Keratinocyte (primary cell): ENCODE results near the gene PRPF8. TPM values are rescaled to one million over a fixed set of nuclear protein-coding genes. Genes with fewer than 3 reads are reported as not detected.

Source experiments
- DNase-seq: peaks from one replicate; pipeline ENCODE4 v3.0.0-alpha.2; 2011; ENCODE audit warnings: low read depth, missing footprints, low spot score
- FAIRE-seq: peaks from 2 replicates; lab custom pipeline; 2011; peaks lifted over from hg19 to GRCh38; lab: Jason Lieb, UNC
- H2AFZ ChIP-seq: 2 replicates; pipeline ENCODE4 v1.6.0; 2012; ENCODE audit warnings: low read length, control low read depth, inconsistent platforms; ENCODE audit not compliant: control insufficient read depth
- H3K27ac ChIP-seq: 2 replicates; pipeline ENCODE4 v1.5.1; 2011; ENCODE audit warnings: low read length; ENCODE audit not compliant: control insufficient read depth, insufficient read depth
- H3K27me3 ChIP-seq: 3 replicates; pipeline ENCODE4 v1.6.0; 2011; ENCODE audit warnings: low read length; ENCODE audit not compliant: control insufficient read depth, insufficient read depth; ENCODE audit errors: extremely low read depth
- H3K36me3 ChIP-seq, 2 experiments: 2 replicates in 1 of 2; 3 replicates in 1 of 2; pipeline ENCODE4 v1.5.1; 2011; ENCODE audit warnings: low read length in 2 of 2, mild to moderate bottlenecking in 1 of 2; ENCODE audit not compliant: control insufficient read depth in 2 of 2, insufficient read depth in 2 of 2; ENCODE audit errors: extremely low read depth in 1 of 2
- H3K4me1 ChIP-seq: 3 replicates; pipeline ENCODE4 v1.5.1; 2011; ENCODE audit warnings: low read length; ENCODE audit not compliant: control insufficient read depth, insufficient read depth; ENCODE audit errors: extremely low read depth
- H3K4me2 ChIP-seq: 3 replicates; pipeline ENCODE4 v1.6.0; 2011; ENCODE audit warnings: low read depth, low read length; ENCODE audit not compliant: control insufficient read depth, insufficient read depth; ENCODE audit errors: extremely low read depth
- H3K4me3 ChIP-seq, 3 experiments: fragments of 200-600 bp in 1 of 3; sonication (generic) in 1 of 3; 2 replicates in 2 of 3; 3 replicates in 1 of 3; pipeline ENCODE4 v1.5.1; 2011 to 2016; ENCODE audit warnings: low read length in 3 of 3, mild to moderate bottlenecking in 3 of 3, control low read depth in 2 of 3, inconsistent platforms in 1 of 3, low read depth in 1 of 3, mixed read lengths in 1 of 3, mixed run types in 1 of 3, moderate library complexity in 1 of 3; ENCODE audit not compliant: control insufficient read depth in 2 of 3, insufficient read depth in 2 of 3; ENCODE audit errors: extremely low read depth in 1 of 3
- H3K79me2 ChIP-seq: 2 replicates; pipeline ENCODE4 v1.6.0; 2012; ENCODE audit warnings: low read length; ENCODE audit not compliant: control insufficient read depth, insufficient read depth
- H3K9ac ChIP-seq: 3 replicates; pipeline ENCODE4 v1.6.0; 2011; ENCODE audit warnings: low read length; ENCODE audit not compliant: control insufficient read depth, insufficient read depth; ENCODE audit errors: extremely low read depth
- H3K9me1 ChIP-seq: 3 replicates; pipeline ENCODE4 v1.6.0; 2011; ENCODE audit warnings: low read length; ENCODE audit not compliant: control insufficient read depth, insufficient read depth; ENCODE audit errors: extremely low read depth
- H3K9me3 ChIP-seq: 2 replicates; pipeline ENCODE4 v1.5.1; 2012; ENCODE audit warnings: low read depth, low read length; ENCODE audit not compliant: control insufficient read depth
- H4K20me1 ChIP-seq: 3 replicates; pipeline ENCODE4 v1.6.0; 2011; ENCODE audit warnings: low read length; ENCODE audit not compliant: control insufficient read depth, insufficient read depth; ENCODE audit errors: extremely low read depth
- EZH2 ChIP-seq: IDR thresholded peaks from one replicate; pipeline ENCODE4 v1.6.1; 2012; ENCODE audit warnings: inconsistent platforms, mild to moderate bottlenecking, low read length, moderate library complexity
- dilution Hi-C: fragments of 300-500 bp; cut with MboI; formaldehyde crosslinking; loops from one replicate; pipeline ENCODE4 v1.7.0; 2020; ENCODE audit warnings: low sequenced_read_pairs; ENCODE audit not compliant: extremely low pct_ligation_motif_present
- polyA plus RNA-seq, 5 experiments: library from polyadenylated mRNA; depleted of rRNA in 3 of 5; stranded (reverse) in 3 of 5; stranded (forward) in 1 of 5; unstranded in 1 of 5; fragments of >200 nt; gene quantifications; 1 replicate in 1 of 5; 2 replicates in 3 of 5; 3 replicates in 1 of 5; pipeline versions ENCODE4 v1.2.1 to v1.2.3, GENCODE V29; 2011 to 2012; ENCODE audit warnings: missing spikeins in 2 of 5, low read depth in 1 of 5, low replicate concordance in 1 of 5
- TF ChIP-seq, protein P1 (sequence below), 3 experiments: IDR thresholded peaks in 1 of 3; conservative IDR thresholded peaks in 1 of 3; optimal IDR thresholded peaks in 1 of 3; 2 replicates in 2 of 3; 3 replicates in 1 of 3; pipeline versions ENCODE3 to v1.5.1; 2011; ENCODE audit warnings: low read length in 3 of 3, mild to moderate bottlenecking in 3 of 3, moderate library complexity in 2 of 3, control low read depth in 1 of 3, inconsistent platforms in 1 of 3; ENCODE audit not compliant: insufficient read depth in 2 of 3; ENCODE audit errors: extremely low read depth in 1 of 3

The PRPF8 gene
- polyA plus RNA-seq, 1 donor (not counting 4 experiments of a cell fraction or from before 2014, with no cell fraction given): 97.5 TPM

GRCh38 chr17:1727258-1727789 is 42.7 kb upstream of the PRPF8 start:
- Histone ChIP-seq H2AFZ (no peak overlapping the region), H3K27me3 (no peaks in the 10 kb centered on the region), H3K4me2 (no peak overlapping the region), H3K9me1 (no peaks in the 10 kb centered on the region), H3K9me3 (no peaks in the 10 kb centered on the region), H3K4me3 (no peak overlapping the region), H3K27ac (no peak overlapping the region), H3K4me1 (peaks cover 17% of the 10 kb centered on the region), H3K36me3 (peaks cover 5 to 9% of the 10 kb centered on the region in 2 experiments), H3K9ac (no peak overlapping the region), H3K79me2 (peaks cover 13% of the 10 kb centered on the region), H4K20me1 (no peaks in the 10 kb centered on the region)
- dilution Hi-C loops: no loop called here
- no peak for DNase-seq
- FAIRE-seq: no peak
- TF ChIP-seq, protein P1, sequence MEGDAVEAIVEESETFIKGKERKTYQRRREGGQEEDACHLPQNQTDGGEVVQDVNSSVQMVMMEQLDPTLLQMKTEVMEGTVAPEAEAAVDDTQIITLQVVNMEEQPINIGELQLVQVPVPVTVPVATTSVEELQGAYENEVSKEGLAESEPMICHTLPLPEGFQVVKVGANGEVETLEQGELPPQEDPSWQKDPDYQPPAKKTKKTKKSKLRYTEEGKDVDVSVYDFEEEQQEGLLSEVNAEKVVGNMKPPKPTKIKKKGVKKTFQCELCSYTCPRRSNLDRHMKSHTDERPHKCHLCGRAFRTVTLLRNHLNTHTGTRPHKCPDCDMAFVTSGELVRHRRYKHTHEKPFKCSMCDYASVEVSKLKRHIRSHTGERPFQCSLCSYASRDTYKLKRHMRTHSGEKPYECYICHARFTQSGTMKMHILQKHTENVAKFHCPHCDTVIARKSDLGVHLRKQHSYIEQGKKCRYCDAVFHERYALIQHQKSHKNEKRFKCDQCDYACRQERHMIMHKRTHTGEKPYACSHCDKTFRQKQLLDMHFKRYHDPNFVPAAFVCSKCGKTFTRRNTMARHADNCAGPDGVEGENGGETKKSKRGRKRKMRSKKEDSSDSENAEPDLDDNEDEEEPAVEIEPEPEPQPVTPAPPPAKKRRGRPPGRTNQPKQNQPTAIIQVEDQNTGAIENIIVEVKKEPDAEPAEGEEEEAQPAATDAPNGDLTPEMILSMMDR (optimal IDR thresholded peaks at IDR 0.05 in 1 of 3, IDR thresholded peaks at IDR 0.05 in 1 of 3, conservative IDR thresholded peaks at IDR 0.05 in 1 of 3; ENCODE audit: extremely low read depth in 1 of 3, insufficient read depth in 2 of 3, low read length in 3 of 3): no peak
- no peak for TF ChIP-seq EZH2

DNA sequence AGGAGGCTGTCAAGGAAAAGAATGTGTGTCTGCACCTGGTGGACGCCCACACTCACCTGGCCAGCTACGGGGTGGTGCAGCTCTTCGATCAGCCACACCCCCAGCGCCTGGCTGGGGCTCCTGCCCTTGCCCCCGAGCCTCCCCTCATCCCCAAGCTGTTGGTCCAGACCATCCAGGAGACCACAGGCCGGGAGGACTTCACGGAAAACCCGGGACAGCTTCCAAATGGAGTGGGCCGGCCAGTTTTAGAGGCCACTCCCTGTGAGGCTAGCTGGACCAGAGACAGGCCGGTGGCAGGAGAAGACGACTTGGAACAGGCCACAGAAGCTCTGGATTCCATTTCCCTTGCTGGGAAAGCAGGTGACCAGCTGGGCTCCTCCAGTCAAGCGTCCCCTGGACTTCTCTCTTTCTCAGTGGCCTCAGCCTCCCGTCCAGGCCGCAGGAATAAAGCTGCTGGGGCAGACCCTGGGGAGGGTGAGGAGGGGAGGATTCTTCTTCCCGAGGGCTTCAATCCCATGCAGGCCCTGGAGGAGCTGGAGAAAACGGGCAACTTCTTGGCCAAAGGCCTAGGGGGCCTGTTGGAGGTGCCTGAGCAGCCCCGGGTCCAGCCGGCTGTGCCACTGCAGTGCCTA is 42.1 kb upstream of the PRPF8 start:
- H3K9me3 ChIP-seq: no peaks in the 10 kb centered on the region
- dilution Hi-C loops: no loop called here
- peaks cover 17% of the 10 kb centered on the region for H3K4me1 ChIP-seq
- FAIRE-seq (no peak), DNase-seq (no peak)
- TF ChIP-seq EZH2: no peak
- TF ChIP-seq, protein P1 (optimal IDR thresholded peaks at IDR 0.05 in 1 of 3, IDR thresholded peaks at IDR 0.05 in 1 of 3, conservative IDR thresholded peaks at IDR 0.05 in 1 of 3; ENCODE audit: extremely low read depth in 1 of 3, insufficient read depth in 2 of 3, low read length in 3 of 3): no peak
- H3K79me2 ChIP-seq: peaks cover 13% of the 10 kb centered on the region
- no peak overlapping the region for H3K4me2 ChIP-seq
- peaks cover 5 to 9% of the 10 kb centered on the region in 2 experiments for H3K36me3 ChIP-seq
- H3K27ac ChIP-seq: no peak overlapping the region
- no peak overlapping the region for H3K4me3 ChIP-seq
- H2AFZ ChIP-seq: no peak overlapping the region
- no peak overlapping the region for H3K9ac ChIP-seq
- no peaks in the 10 kb centered on the region for H3K9me1 ChIP-seq
- H3K27me3 ChIP-seq: no peaks in the 10 kb centered on the region
- no peaks in the 10 kb centered on the region for H4K20me1 ChIP-seq
